ENCODE measurements around the gene DYNC1LI1. TPM values are rescaled to one million over a fixed set of nuclear protein-coding genes. Genes with fewer than 3 reads are reported as not detected.

The DYNC1LI1 gene
- total RNA-seq, 1 experiment from 2014 or later: 56.2 TPM

DNA sequence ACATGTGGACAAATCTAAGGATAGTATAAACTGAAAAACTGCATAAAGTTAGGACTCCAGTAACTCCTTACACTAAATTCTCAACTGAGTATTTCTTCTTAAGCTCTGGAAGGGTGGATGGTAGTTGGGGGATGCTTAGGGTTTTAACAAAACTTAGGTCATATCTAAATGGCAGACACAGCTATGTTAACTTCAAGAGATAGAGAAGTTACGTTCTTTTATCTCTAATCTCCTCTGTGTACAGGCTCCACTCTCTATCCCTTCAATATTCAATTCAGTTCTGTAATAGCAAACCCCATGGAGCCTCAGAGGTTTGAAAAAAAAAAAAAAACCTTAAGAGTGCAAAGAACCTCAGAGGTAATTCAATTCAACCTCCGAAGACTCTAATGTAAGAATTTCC is 71.1 kb downstream of the DYNC1LI1 start:
- Mint-ChIP-seq H3K9me3 (no peaks in the 10 kb centered on the region; a peak in 1 of 5 replicates), H3K4me3 (no peak overlapping the region), H3K36me3 (ENCODE audit: insufficient read depth in 1 of 3, low read depth in 3 of 3) (peaks cover 3 to 8% (median 5%) of the 10 kb centered on the region in 3 experiments; a peak in 4 of 7 replicates), H3K4me1 (peaks cover 20 to 30% of the 10 kb centered on the region in 2 experiments), H3K27me3 (ENCODE audit: low read depth) (no peaks in the 10 kb centered on the region; the same call in 1 of the 2 replicates), H3K27ac (no peak overlapping the region)
- Histone ChIP-seq H4K91ac (ENCODE audit: insufficient read length, low read depth, low read length) (no peak overlapping the region), H3K79me2 (ENCODE audit: insufficient read depth, low read length) (no peaks in the 10 kb centered on the region; the same call in 1 of the 2 replicates), H2BK20ac (ENCODE audit: low read depth, low read length, poor library complexity, severe bottlenecking) (no peak overlapping the region), H3K56ac (ENCODE audit: insufficient read length, low read depth, low read length) (no peak overlapping the region), H3K4me1 (ENCODE audit: insufficient read depth, low read length) (peaks cover 4% of the 10 kb centered on the region; the same call in 1 of the 2 replicates), H2AK5ac (ENCODE audit: insufficient read length, low read length) (no peak overlapping the region), H3K9ac (ENCODE audit: extremely low read depth, insufficient read length, low read length) (no peak overlapping the region), H3K4me2 (ENCODE audit: insufficient read depth, insufficient read length, low read length) (no peak overlapping the region), H2BK15ac (ENCODE audit: low read depth, low read length) (no peak overlapping the region), H3T11ph (ENCODE audit: low read length) (no peak overlapping the region), H4K20me1 (ENCODE audit: control insufficient read depth, insufficient read depth, insufficient read length) (peaks cover 2% of the 10 kb centered on the region), H3K14ac (ENCODE audit: insufficient read depth, low read length) (no peak overlapping the region), H3K27me3 (ENCODE audit: insufficient read depth, low read length) (no peaks in the 10 kb centered on the region), H3K23ac (ENCODE audit: insufficient read length, low read depth, low read length) (no peak overlapping the region), H2BK5ac (ENCODE audit: insufficient read length, low read length) (no peak overlapping the region), H4K8ac (replicated peaks; ENCODE audit: insufficient read length, low read depth, low read length) (no peak overlapping the region), H4K5ac (ENCODE audit: insufficient read length, low read depth, low read length) (no peak overlapping the region), H3K4ac (ENCODE audit: low read depth, low read length) (no peak overlapping the region), H3K18ac (ENCODE audit: insufficient read length, low read depth, low read length) (no peak overlapping the region), H2AFZ (ENCODE audit: low read length) (no peak overlapping the region), H2BK12ac (ENCODE audit: insufficient read length, low read depth, low read length) (no peak overlapping the region), H3K27ac (ENCODE audit: insufficient read length, low read depth, low read length) (no peak overlapping the region), H3K79me1 (ENCODE audit: insufficient read depth, low read depth, low read length, poor library complexity, severe bottlenecking) (no peaks in the 10 kb centered on the region), H3K23me2 (ENCODE audit: insufficient read length, low read depth, low read length, poor library complexity, severe bottlenecking) (no peaks in the 10 kb centered on the region), H3K9me3 (ENCODE audit: control insufficient read depth, low read depth, low read length) (no peaks in the 10 kb centered on the region), H2BK120ac (ENCODE audit: low read depth, low read length, poor library complexity, severe bottlenecking) (no peak overlapping the region)
- WGBS (ENCODE audit: extremely low coverage, insufficient read length, low lambda C conversion rate): no CpG with 5 or more reads among the region's 2 CpGs
- TF ChIP-seq, protein P1, sequence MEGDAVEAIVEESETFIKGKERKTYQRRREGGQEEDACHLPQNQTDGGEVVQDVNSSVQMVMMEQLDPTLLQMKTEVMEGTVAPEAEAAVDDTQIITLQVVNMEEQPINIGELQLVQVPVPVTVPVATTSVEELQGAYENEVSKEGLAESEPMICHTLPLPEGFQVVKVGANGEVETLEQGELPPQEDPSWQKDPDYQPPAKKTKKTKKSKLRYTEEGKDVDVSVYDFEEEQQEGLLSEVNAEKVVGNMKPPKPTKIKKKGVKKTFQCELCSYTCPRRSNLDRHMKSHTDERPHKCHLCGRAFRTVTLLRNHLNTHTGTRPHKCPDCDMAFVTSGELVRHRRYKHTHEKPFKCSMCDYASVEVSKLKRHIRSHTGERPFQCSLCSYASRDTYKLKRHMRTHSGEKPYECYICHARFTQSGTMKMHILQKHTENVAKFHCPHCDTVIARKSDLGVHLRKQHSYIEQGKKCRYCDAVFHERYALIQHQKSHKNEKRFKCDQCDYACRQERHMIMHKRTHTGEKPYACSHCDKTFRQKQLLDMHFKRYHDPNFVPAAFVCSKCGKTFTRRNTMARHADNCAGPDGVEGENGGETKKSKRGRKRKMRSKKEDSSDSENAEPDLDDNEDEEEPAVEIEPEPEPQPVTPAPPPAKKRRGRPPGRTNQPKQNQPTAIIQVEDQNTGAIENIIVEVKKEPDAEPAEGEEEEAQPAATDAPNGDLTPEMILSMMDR (conservative IDR thresholded peaks at IDR 0.05): no peak
- no peak for DNase-seq

Measured in H9 (cell line).